T-cell (primary cell): Measurements from ENCODE around the gene PRKAG1. TPM values are rescaled to one million over a fixed set of nuclear protein-coding genes. Genes with fewer than 3 reads are reported as not detected.
A peak's percentile ranks its signal among the peaks of the same experiment; 100 is the strongest.

Source experiments
- ATAC-seq, 4 experiments: fragments of 200-7000 bp in 3 of 4; fragments of 150-1000 bp in 1 of 4; cut with Tn5 transposase; replicated peaks in 1 of 4; 1 replicate in 3 of 4; 2 replicates in 1 of 4; pipeline ENCODE4 v1.10.0; 2021; ENCODE audit warnings: moderate library complexity in 3 of 4, mild to moderate bottlenecking in 2 of 4, moderate number of reproducible peaks in 1 of 4
- CTCF ChIA-PET, 2 donors: fragments of 300-600 bp; sonication (Branson Sonifier 250); formaldehyde crosslinking; loops; one replicate each; lab custom pipeline; 2022; ENCODE audit warnings: antibody characterized with exemption in 2 of 2; lab: Charles Lee
- POLR2A ChIA-PET, 2 donors: fragments of 300-600 bp; sonication (Branson Sonifier 250); formaldehyde crosslinking; loops; one replicate each; lab custom pipeline; 2022; ENCODE audit warnings: antibody characterized with exemption in 2 of 2; lab: Charles Lee
- DNase-seq, 35 experiments: peaks; one replicate each; pipeline versions ENCODE4 v3.0.0 to v3.0.0-alpha.2; 2013 to 2023
- H3K27ac ChIP-seq: one replicate; pipeline ENCODE4 v1.5.1; 2013; ENCODE audit warnings: low read length
- H3K27me3 ChIP-seq, 2 experiments: replicated peaks in 1 of 2; 1 replicate in 1 of 2; 2 replicates in 1 of 2; pipeline versions ENCODE4 v1.6.1 to v1.7.0; 2013; ENCODE audit warnings: low read length in 1 of 2, mixed read lengths in 1 of 2; ENCODE audit not compliant: control insufficient read depth in 2 of 2, insufficient read depth in 2 of 2; ENCODE audit errors: extremely low read depth in 1 of 2
- H3K36me3 ChIP-seq, 2 donors: 1 replicate in 1 of 2; 2 replicates in 1 of 2; pipeline versions ENCODE4 v1.6.1 to v1.7.0; 2013; ENCODE audit warnings: low read length in 1 of 2; ENCODE audit not compliant: control insufficient read depth in 2 of 2, insufficient read depth in 1 of 2; ENCODE audit errors: extremely low read depth in 1 of 2
- H3K4me1 ChIP-seq, 2 experiments: 1 replicate in 1 of 2; 2 replicates in 1 of 2; pipeline versions ENCODE4 v1.6.1 to v1.7.0; 2013; ENCODE audit warnings: low read length in 2 of 2, mixed read lengths in 1 of 2; ENCODE audit not compliant: insufficient read depth in 2 of 2, control insufficient read depth in 1 of 2; ENCODE audit errors: extremely low read depth in 1 of 2
- H3K4me3 ChIP-seq, 2 donors: 1 replicate in 1 of 2; 2 replicates in 1 of 2; pipeline versions ENCODE4 v1.5.1 to v1.7.0; 2013; ENCODE audit warnings: mild to moderate bottlenecking in 2 of 2, low read length in 1 of 2, moderate library complexity in 1 of 2; ENCODE audit not compliant: control insufficient read depth in 1 of 2; ENCODE audit errors: extremely low read depth in 1 of 2
- H3K9me3 ChIP-seq: 2 replicates; pipeline ENCODE4 v1.7.0; 2013
- H3K27ac Mint-ChIP-seq, 2 donors: one replicate each; pipeline ENCODE4 v1.8.0; 2020 to 2021; ENCODE audit warnings: mild to moderate bottlenecking in 2 of 2, mixed read lengths in 2 of 2
- H3K27me3 Mint-ChIP-seq, 2 donors: one replicate each; pipeline ENCODE4 v1.8.0; 2021 to 2022; ENCODE audit warnings: mixed read lengths in 2 of 2
- H3K36me3 Mint-ChIP-seq: one replicate; pipeline ENCODE4 v1.8.0; 2021; ENCODE audit warnings: mixed read lengths
- H3K4me1 Mint-ChIP-seq, 3 donors: one replicate each; pipeline ENCODE4 v1.8.0; 2020 to 2022; ENCODE audit warnings: mixed read lengths in 3 of 3, mild to moderate bottlenecking in 1 of 3
- H3K4me3 Mint-ChIP-seq, 3 donors: one replicate each; pipeline ENCODE4 v1.8.0; 2020 to 2022; ENCODE audit warnings: mild to moderate bottlenecking in 3 of 3, mixed read lengths in 3 of 3, moderate library complexity in 3 of 3
- H3K9me3 Mint-ChIP-seq, 3 donors: one replicate each; pipeline ENCODE4 v1.8.0; 2020 to 2022; ENCODE audit warnings: mixed read lengths in 3 of 3
- WGBS: methylation state at CpG from one replicate; pipeline ENCODE4 v1.1.5; 2013; ENCODE audit warnings: missing lambda C conversion rate; ENCODE audit not compliant: insufficient coverage; 5-methylcytosine and 5-hydroxymethylcytosine counted together
- total RNA-seq, 35 experiments: library from RNA in 6 of 35; stranded (reverse) in 6 of 35; fragments of 120-200 nt in 1 of 35; gene quantifications; one replicate each; pipeline versions ENCODE4 v1.2.1 to v1.2.4 and lab custom pipeline; 2013 to 2026

PRKAG1 gene
- total RNA-seq, 5 donors from 2014 or later (not counting 1 experiment from before 2014, with no cell fraction given): 42.5 to 54.6 (median 48.3) TPM

DNA sequence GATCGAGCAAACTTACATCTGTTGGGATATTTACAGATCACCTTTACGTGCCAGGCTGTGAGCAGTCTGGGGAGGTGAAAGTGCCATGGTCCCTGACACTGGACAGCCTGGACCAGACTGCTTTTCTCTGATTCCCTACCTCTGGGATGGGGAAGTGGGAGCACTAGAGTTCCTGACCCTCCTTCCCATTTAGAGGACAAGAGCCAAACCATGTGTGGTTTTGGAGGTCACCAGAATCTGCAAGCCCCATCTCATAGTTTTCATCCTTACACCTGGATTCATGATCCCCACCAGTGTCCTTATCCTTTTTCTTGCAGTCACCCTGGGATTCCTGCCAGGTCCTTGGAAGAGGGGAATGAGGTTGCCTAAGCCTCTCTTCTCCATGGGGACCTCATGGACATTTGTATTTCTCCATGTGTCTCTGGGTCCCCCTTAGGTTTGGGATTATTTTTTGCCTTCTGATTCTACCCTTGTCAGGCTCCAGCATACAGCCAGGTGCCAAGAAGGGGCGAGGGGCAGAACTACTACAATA lies 45.6 kb downstream of the PRKAG1 start:
- no peaks in the 10 kb centered on the region for H3K36me3 ChIP-seq
- Mint-ChIP-seq H3K4me1 (peaks cover 35 to 47% (median 39%) of the 10 kb centered on the region in 3 donors), H3K27me3 (peaks cover 37 to 52% of the 10 kb centered on the region in 2 donors), H3K27ac (no peak overlapping the region), H3K9me3 (no peaks in the 10 kb centered on the region), H3K36me3 (no peaks in the 10 kb centered on the region), H3K4me3 (no peak overlapping the region)
- H3K27me3 ChIP-seq: peaks cover 16 to 62% of the 10 kb centered on the region in 2 experiments
- WGBS: 20% methylated on average over 3 of the region's 3 CpGs
- no peak for DNase-seq
- no peaks in the 10 kb centered on the region for H3K9me3 ChIP-seq
- H3K4me1 ChIP-seq: peaks cover 7 to 54% of the 10 kb centered on the region in 2 experiments
- CTCF ChIA-PET: interaction anchor here in 1 of 2 donors (0.6 kb wide), 2 partner anchors 19 to 60 kb away, joined by 6 to 13 read pairs; no protein-coding TSS in a partner anchor
- POLR2A ChIA-PET: no interaction called here
- no peak for ATAC-seq
- H3K27ac ChIP-seq: no peak overlapping the region
- H3K4me3 ChIP-seq: no peak overlapping the region

DNA sequence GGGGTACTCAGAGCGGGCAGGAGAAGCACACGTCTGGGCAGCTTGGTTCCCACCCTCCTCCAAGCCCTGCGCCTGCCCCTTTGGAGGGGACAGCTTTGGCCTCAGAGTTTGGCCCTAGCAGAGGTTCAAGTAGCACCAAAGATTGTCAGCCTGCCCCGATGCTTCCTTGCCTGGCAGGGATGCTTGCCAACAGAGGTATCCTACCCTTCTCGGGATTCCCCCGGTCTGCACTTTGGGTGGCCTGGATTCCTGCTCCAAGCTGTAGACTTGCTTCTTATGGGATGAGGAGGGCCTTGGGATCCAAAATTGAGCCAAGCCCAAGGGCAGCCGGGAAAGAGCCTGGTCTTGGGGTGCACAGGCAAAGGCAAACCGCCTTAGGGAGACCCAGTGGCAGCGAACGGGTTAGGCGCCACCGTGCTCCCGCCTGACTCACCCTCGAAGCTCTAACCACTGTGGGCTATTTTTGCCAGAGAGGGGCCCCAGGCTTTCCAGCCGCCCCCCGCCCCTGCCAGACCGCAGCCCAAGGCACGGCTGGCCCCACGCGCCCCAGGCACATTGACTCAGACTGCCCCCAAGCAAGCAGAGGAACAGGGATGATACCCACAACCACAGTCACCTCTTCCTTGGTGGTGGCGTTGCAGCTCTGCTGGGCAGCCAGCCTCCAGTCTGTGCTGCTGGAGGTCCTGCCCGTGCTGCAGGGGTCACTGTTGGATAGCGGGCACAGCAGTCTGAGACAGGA lies 46.2 kb downstream of the PRKAG1 start:
- POLR2A ChIA-PET: no interaction called here
- DNase-seq: no peak
- CTCF ChIA-PET: no interaction called here
- 13% methylated on average over 23 of the region's 23 CpGs for WGBS
- Mint-ChIP-seq H3K4me3 (peak overlapping the region in 2 of 3 donors; percentile 64 to 82), H3K9me3 (no peaks in the 10 kb centered on the region), H3K27ac (no peak overlapping the region), H3K4me1 (peaks cover 29 to 42% (median 33%) of the 10 kb centered on the region in 3 donors), H3K27me3 (peaks cover 35 to 46% of the 10 kb centered on the region in 2 donors), H3K36me3 (no peaks in the 10 kb centered on the region)
- peaks cover 13 to 57% of the 10 kb centered on the region in 2 experiments for H3K27me3 ChIP-seq
- peaks cover 7 to 47% of the 10 kb centered on the region in 2 experiments for H3K4me1 ChIP-seq
- ATAC-seq: no peak
- no peaks in the 10 kb centered on the region for H3K9me3 ChIP-seq
- H3K36me3 ChIP-seq: no peaks in the 10 kb centered on the region
- no peak overlapping the region for H3K27ac ChIP-seq
- H3K4me3 ChIP-seq: peak overlapping the region in 1 of 2 donors; percentile 11

DNA sequence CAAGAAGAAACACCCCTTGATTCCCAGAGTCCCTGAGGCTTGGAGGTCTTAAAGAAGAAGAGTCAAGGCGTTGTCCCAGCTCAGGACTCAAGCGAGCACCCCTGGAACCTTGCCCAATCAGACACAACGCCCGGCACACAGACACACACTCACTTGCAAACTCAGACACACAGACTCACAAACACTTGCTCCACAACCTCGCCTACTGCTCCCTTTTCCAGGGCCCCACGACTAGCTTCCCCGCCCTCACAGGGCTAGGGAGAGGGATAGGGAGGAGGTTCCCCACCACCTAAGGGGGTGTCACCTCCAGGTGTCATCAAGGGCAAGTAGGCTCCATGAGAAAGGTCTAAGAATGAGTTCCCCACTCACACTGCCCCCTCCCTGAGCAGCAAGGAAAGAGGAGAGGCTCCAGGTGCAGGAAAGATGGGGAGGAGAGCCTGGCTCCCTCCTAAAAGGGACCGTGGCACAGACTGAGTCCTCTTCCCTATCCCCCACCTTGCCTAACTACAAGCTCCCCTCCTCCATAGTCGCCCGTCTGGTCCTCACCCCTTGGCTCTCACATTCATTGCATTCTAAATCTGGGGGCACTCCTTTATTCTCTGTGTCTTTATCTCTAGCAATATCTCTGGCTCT lies 47.8 kb downstream of the PRKAG1 start:
- peak overlapping the region in 1 of 2 donors; percentile 64 for H3K4me3 ChIP-seq
- ChIA-PET CTCF (no interaction called here), POLR2A (interaction anchor here in 1 of 2 donors (0.7 kb wide), 1 partner anchor 373 kb away, joined by 6 read pairs; no protein-coding TSS in a partner anchor)
- peaks cover 7 to 43% of the 10 kb centered on the region in 2 experiments for H3K4me1 ChIP-seq
- H3K27me3 ChIP-seq: peaks cover 6 to 53% of the 10 kb centered on the region in 2 experiments
- ATAC-seq (no peak), DNase-seq (no peak)
- H3K4me1 Mint-ChIP-seq: peaks cover 26 to 35% (median 29%) of the 10 kb centered on the region in 3 donors
- H3K27me3 Mint-ChIP-seq: peaks cover 32 to 43% of the 10 kb centered on the region in 2 donors
- H3K9me3 ChIP-seq: no peaks in the 10 kb centered on the region
- 47% methylated on average over 3 of the region's 10 CpGs for WGBS
- no peak overlapping the region for H3K27ac ChIP-seq
- H3K9me3 Mint-ChIP-seq: no peaks in the 10 kb centered on the region
- H3K27ac Mint-ChIP-seq: peak overlapping the region in 1 of 2 donors; percentile 76
- H3K36me3 ChIP-seq: no peaks in the 10 kb centered on the region
- H3K4me3 Mint-ChIP-seq: peak overlapping the region; percentile 58 to 82 (median 59)
- no peaks in the 10 kb centered on the region for H3K36me3 Mint-ChIP-seq

DNA sequence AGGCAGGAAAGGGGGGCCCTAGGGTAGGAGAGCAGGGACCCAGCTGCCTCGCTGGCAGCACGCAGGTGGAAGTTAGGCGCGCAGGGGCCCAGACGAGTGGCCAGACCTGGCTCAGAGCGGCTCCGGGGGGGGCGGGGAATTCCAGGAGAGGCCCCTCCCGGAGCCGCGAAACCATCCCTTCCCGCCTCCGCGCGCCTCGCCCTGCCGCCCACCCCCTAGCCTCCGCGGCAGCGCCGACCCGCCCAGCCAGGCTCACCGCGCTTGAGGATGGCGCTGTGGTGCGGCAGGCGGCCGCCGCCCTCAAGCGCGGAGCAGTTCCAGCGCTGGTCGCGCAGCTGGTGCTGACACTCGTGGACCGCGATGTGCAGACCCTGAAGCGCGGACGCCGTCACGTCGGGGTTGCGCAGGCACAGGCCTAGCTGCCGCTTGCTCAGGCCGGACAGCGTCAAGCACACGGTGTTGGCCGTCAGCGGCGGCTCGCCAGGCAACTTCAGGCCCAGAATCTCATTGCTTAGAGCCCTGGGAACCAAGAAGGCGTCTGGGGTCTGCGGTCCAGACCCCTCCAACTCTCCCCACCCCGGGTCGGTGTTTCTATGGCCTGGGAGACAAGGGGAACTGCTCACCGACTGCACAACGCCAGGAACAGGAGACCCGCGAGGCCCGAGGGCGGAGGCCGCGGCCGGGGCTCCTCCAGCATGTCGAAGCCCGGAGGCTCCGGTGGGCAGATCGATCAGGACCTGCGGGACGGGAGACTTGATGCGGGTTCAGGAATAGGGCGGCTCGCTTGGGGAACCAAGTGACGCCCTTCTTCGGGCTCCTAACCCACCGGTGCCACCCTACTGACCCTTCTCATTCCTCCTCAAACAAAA lies 48.5 kb downstream of the PRKAG1 start:
- no peaks in the 10 kb centered on the region for H3K9me3 ChIP-seq
- ChIA-PET POLR2A (no interaction called here), CTCF (interaction anchor here in 1 of 2 donors (0.7 kb wide), 1 partner anchor 232 kb away, joined by 22 read pairs; no protein-coding TSS in a partner anchor)
- Mint-ChIP-seq H3K36me3 (no peaks in the 10 kb centered on the region), H3K4me1 (peaks cover 26 to 35% (median 29%) of the 10 kb centered on the region in 3 donors), H3K4me3 (peak overlapping the region; percentile 34 to 82 (median 58)), H3K27ac (no peak overlapping the region), H3K27me3 (peaks cover 32 to 42% of the 10 kb centered on the region in 2 donors), H3K9me3 (no peaks in the 10 kb centered on the region)
- H3K4me1 ChIP-seq: peaks cover 7 to 43% of the 10 kb centered on the region in 2 experiments
- no peaks in the 10 kb centered on the region for H3K36me3 ChIP-seq
- no peak overlapping the region for H3K27ac ChIP-seq
- WGBS: 9% methylated on average over 66 of the region's 77 CpGs
- ATAC-seq: peak; percentile 78 to 82 (median 78)
- peaks cover 6 to 53% of the 10 kb centered on the region in 2 experiments for H3K27me3 ChIP-seq
- peak overlapping the region; percentile 2 to 64 for H3K4me3 ChIP-seq
- peak in 12 of 35 experiments; percentile 8 to 69 (median 34) for DNase-seq

DNA sequence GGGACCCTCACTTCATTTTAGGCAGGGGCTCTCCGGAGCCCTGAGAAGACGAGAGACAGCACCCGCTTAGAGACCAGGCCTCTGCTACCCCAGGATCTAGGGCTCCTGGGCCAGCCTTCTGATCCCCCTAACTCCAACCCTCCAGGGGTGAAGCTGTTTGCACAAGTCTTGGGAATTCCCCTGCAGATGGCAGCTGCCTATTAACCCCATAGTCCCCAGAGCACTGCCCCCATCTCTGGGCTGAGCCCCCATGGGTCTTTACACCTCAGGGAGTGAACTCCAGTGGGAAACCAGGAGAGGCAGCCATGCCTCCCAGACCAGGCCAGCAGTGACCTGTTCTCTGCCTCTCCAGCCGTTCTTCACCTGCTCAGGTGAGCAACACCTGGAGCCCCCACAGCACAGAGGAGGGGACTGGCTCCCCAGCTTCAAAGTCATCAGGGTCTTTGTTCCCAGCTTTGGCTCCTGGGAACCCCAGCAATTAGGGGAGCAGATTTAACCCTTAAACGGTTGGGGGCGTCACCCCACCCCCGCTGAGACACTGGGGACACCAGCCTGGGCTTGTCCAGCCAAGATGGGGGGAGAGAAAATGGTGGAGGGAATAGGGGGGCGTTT lies 49.3 kb downstream of the PRKAG1 start:
- Histone ChIP-seq H3K27me3 (peaks cover 6 to 51% of the 10 kb centered on the region in 2 experiments), H3K27ac (no peak overlapping the region), H3K4me3 (no peak overlapping the region), H3K9me3 (no peaks in the 10 kb centered on the region), H3K36me3 (no peaks in the 10 kb centered on the region), H3K4me1 (peaks cover 7 to 42% of the 10 kb centered on the region in 2 experiments)
- peaks cover 27 to 37% of the 10 kb centered on the region in 2 donors for H3K27me3 Mint-ChIP-seq
- CTCF ChIA-PET: interaction anchor here (0.5 to 2.1 kb wide), 8 partner anchors 9 to 232 kb away, joined by 3 to 22 read pairs (median 4); partner anchors contain the start of genes ARF3 (in 1 of the 2), FKBP11 (in 1 of the 2) and WNT1 (in 1 of the 2)
- no peaks in the 10 kb centered on the region for H3K36me3 Mint-ChIP-seq
- peaks cover 26 to 35% (median 26%) of the 10 kb centered on the region in 3 donors for H3K4me1 Mint-ChIP-seq
- no peak for ATAC-seq
- no peaks in the 10 kb centered on the region for H3K9me3 Mint-ChIP-seq
- POLR2A ChIA-PET: interaction anchor here in 1 of 2 donors (0.6 kb wide), 1 partner anchor 37 kb away, joined by 4 read pairs; no protein-coding TSS in a partner anchor
- H3K27ac Mint-ChIP-seq: no peak overlapping the region
- DNase-seq: no peak
- WGBS: 86% methylated on average over 7 of the region's 8 CpGs
- peak overlapping the region in 1 of 3 donors; percentile 82 for H3K4me3 Mint-ChIP-seq
